NB4 (cell line): Measurements from ENCODE around the gene PCDHB9.
"Not testable (repeated sequence)": the region's sequence is repeated elsewhere in the genome, so short reads cannot be mapped to it uniquely, and the experiment has no call there.

ENCODE experiments used
- DNase-seq: peaks from one replicate; pipeline ENCODE4 v3.0.0; 2010; ENCODE audit warnings: low read depth
- H3K4me3 ChIP-seq: one replicate; pipeline ENCODE4 v1.5.1; 2011; ENCODE audit warnings: mild to moderate bottlenecking, low read depth, low read length, moderate library complexity
- CTCF ChIP-seq: IDR thresholded peaks from one replicate; pipeline ENCODE4 v1.5.1; 2012; ENCODE audit warnings: low read depth, low read length
- MAX ChIP-seq: IDR thresholded peaks from 2 replicates; pipeline ENCODE4 v1.6.1; 2011; ENCODE audit warnings: low read depth, low read length
- MYC ChIP-seq: IDR thresholded peaks from 2 replicates; pipeline ENCODE4 v1.6.1; 2011; ENCODE audit warnings: low read depth, low read length
- POLR2A ChIP-seq: IDR thresholded peaks from 2 replicates; pipeline ENCODE4 v1.6.1; 2011; ENCODE audit warnings: mild to moderate bottlenecking; ENCODE audit not compliant: insufficient read length; ENCODE audit errors: extremely low read depth

PCDHB9 gene

GRCh38 chr5:141223112-141223783, 36.3 kb downstream of the PCDHB9 start, which contains the start of gene PCDHB14:
PCDHB14 (plus strand) TSS chr5:141223343; CDS start chr5:141223506, 163 bp downstream.
- H3K4me3 ChIP-seq: no peak within 1 kb of the TSS
- TF ChIP-seq MAX: peak; percentile 24; the same call in 1 of the 2 replicates
- TF ChIP-seq CTCF: no peak
- peak; percentile 64 for DNase-seq

GRCh38 chr5:141224844-141225243, 37.9 kb downstream of the PCDHB9 start:
- DNase-seq, H3K4me3 ChIP-seq: not testable (repeated sequence)

- DNase-seq, H3K4me3 ChIP-seq: not testable (repeated sequence)
Measured at GRCh38 chr5:141225421-141225820, 38.5 kb downstream of the PCDHB9 start.

GRCh38 chr5:141234109-141234667, 47.2 kb downstream of the PCDHB9 start:
- no peak for DNase-seq
- TF ChIP-seq POLR2A (no peak), MAX (no peak), CTCF (peak; percentile 29), MYC (no peak)
- H3K4me3 ChIP-seq: no peak overlapping the region

- H3K4me3 ChIP-seq, DNase-seq: not testable (repeated sequence)
Measured at GRCh38 chr5:141235922-141236321, 49.0 kb downstream of the PCDHB9 start.

- TF ChIP-seq MAX (no peak), CTCF (no peak), MYC (no peak), POLR2A (no peak)
- DNase-seq: no peak
- H3K4me3 ChIP-seq: no peak overlapping the region
Measured at GRCh38 chr5:141236516-141237313, 49.8 kb downstream of the PCDHB9 start.
